ENCODE measurements around the gene EVX2. TPM values are rescaled to one million over a fixed set of nuclear protein-coding genes. Genes with fewer than 3 reads are reported as not detected.

Gene EVX2
- total and polyA plus RNA-seq, 2 donors (not counting 1 experiment from before 2014, with no cell fraction given) = not detected

- Histone ChIP-seq H3K27me3 (replicated peaks in 1 of 4; ENCODE audit: control extremely low read depth in 1 of 4, control insufficient read depth in 3 of 4, insufficient read depth in 4 of 4, low read length in 3 of 4) (peaks cover 0 to 91% (median 75%) of the 10 kb centered on the region in 4 experiments), H3K9ac (ENCODE audit: low read length) (peak within 1 kb of the TSS; percentile 26), H3K36me3 (replicated peaks in 1 of 2; ENCODE audit: control extremely low read depth in 1 of 2, control insufficient read depth in 1 of 2, extremely low read depth in 1 of 2, insufficient read depth in 2 of 2, low read length in 1 of 2) (no peaks in the 10 kb centered on the region), H2AFZ (ENCODE audit: insufficient read depth, low read depth, low read length, poor library complexity, severe bottlenecking) (peak within 1 kb of the TSS; percentile 40), H3K79me2 (ENCODE audit: control insufficient read depth, insufficient read depth, low read length) (no peaks in the 10 kb centered on the region), H3K4me2 (replicated peaks; ENCODE audit: low read depth, low read length, poor library complexity, severe bottlenecking) (peak within 1 kb of the TSS; percentile 72), H3K4me1 (ENCODE audit: control insufficient read depth in 2 of 2, insufficient read depth in 2 of 2, low read length in 2 of 2) (peaks cover 5 to 40% of the 10 kb centered on the region in 2 donors), H3K9me3 (ENCODE audit: control extremely low read depth in 1 of 3, control insufficient read depth in 2 of 3, insufficient read depth in 1 of 3, low read length in 2 of 3) (peaks cover 0 to 44% (median 0%) of the 10 kb centered on the region in 3 donors), H4K20me1 (ENCODE audit: control insufficient read depth, insufficient read depth, low read length, poor library complexity, severe bottlenecking) (no peaks in the 10 kb centered on the region), H3K4me3 (ENCODE audit: control extremely low read depth in 1 of 5, extremely low read depth in 1 of 5, insufficient read depth in 1 of 5, low read depth in 2 of 5, low read length in 4 of 5) (peak within 1 kb of the TSS in 2 of 5 experiments; percentile 26 to 33), H3K27ac (ENCODE audit: low read length in 2 of 2) (no peak within 1 kb of the TSS)
- POLR2A ChIA-PET = no interaction called here
- Mint-ChIP-seq H3K4me3 (peak within 1 kb of the TSS; percentile 54), H3K27ac (no peak within 1 kb of the TSS), H3K4me1 (peaks cover 13% of the 10 kb centered on the region), H3K9me3 (ENCODE audit: insufficient read depth) (peaks cover 2% of the 10 kb centered on the region), H3K27me3 (peaks cover 79% of the 10 kb centered on the region)
- DNase-seq (no peak), ATAC-seq (ENCODE audit: low read depth) (no peak)
- CTCF ChIA-PET = interaction anchor here (1.2 kb wide), 1 partner anchor 332 kb away, joined by 3 read pairs; no protein-coding TSS in a partner anchor
- TF ChIP-seq EZH2 (IDR thresholded peaks at IDR 0.05; ENCODE audit: borderline replicate concordance, insufficient read depth, low read depth, low read length, poor library complexity, severe bottlenecking) = no peak
- TF ChIP-seq, protein P1, sequence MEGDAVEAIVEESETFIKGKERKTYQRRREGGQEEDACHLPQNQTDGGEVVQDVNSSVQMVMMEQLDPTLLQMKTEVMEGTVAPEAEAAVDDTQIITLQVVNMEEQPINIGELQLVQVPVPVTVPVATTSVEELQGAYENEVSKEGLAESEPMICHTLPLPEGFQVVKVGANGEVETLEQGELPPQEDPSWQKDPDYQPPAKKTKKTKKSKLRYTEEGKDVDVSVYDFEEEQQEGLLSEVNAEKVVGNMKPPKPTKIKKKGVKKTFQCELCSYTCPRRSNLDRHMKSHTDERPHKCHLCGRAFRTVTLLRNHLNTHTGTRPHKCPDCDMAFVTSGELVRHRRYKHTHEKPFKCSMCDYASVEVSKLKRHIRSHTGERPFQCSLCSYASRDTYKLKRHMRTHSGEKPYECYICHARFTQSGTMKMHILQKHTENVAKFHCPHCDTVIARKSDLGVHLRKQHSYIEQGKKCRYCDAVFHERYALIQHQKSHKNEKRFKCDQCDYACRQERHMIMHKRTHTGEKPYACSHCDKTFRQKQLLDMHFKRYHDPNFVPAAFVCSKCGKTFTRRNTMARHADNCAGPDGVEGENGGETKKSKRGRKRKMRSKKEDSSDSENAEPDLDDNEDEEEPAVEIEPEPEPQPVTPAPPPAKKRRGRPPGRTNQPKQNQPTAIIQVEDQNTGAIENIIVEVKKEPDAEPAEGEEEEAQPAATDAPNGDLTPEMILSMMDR (IDR thresholded peaks at IDR 0.05) = no peak
- WGBS (ENCODE audit: insufficient coverage) = 8% methylated on average over 84 of the region's 84 CpGs
- intact Hi-C loops (cut with micrococcal nuclease) = no loop called here
These were observed 39.1 kb upstream of the EVX2 start, which contains the start of gene HOXD9 for GRCh38 chr2:176122683-176123410. HOXD9 (plus strand) TSS chr2:176122719; CDS start chr2:176122769, 50 bp downstream.
